Astrocyte of the cerebellum (primary cell): ENCODE results near the gene MYOZ1.

Experiments used
- DNase-seq: peaks from one replicate; pipeline ENCODE4 v3.0.0-alpha.2; 2011; ENCODE audit warnings: low read depth
- H3K4me3 ChIP-seq: 2 replicates; pipeline ENCODE4 v1.5.1; 2011; ENCODE audit warnings: mild to moderate bottlenecking, low read depth, low read length, moderate library complexity
- in situ Hi-C: cut with HindIII; loops from 2 replicates; pipeline ENCODE4 v1.10.0; 2017; ENCODE audit warnings: low sequenced_read_pairs
- TF ChIP-seq, protein P1 (sequence below): IDR thresholded peaks from 2 replicates; pipeline ENCODE4 v1.5.1; 2012; ENCODE audit warnings: low read length, low read depth, moderate library complexity, mild to moderate bottlenecking; ENCODE audit errors: missing control alignments

The MYOZ1 gene

GRCh38 chr10:73609116-73609515 lies 32.2 kb downstream of the MYOZ1 start:
- in situ Hi-C loops: no loop called here
- TF ChIP-seq, protein P1, sequence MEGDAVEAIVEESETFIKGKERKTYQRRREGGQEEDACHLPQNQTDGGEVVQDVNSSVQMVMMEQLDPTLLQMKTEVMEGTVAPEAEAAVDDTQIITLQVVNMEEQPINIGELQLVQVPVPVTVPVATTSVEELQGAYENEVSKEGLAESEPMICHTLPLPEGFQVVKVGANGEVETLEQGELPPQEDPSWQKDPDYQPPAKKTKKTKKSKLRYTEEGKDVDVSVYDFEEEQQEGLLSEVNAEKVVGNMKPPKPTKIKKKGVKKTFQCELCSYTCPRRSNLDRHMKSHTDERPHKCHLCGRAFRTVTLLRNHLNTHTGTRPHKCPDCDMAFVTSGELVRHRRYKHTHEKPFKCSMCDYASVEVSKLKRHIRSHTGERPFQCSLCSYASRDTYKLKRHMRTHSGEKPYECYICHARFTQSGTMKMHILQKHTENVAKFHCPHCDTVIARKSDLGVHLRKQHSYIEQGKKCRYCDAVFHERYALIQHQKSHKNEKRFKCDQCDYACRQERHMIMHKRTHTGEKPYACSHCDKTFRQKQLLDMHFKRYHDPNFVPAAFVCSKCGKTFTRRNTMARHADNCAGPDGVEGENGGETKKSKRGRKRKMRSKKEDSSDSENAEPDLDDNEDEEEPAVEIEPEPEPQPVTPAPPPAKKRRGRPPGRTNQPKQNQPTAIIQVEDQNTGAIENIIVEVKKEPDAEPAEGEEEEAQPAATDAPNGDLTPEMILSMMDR: no peak
- no peak for DNase-seq
- H3K4me3 ChIP-seq: no peak overlapping the region

- in situ Hi-C loops: loop anchor here (5.0 kb wide), 1 partner anchor 46 kb away; no protein-coding TSS in a partner anchor
- no peak overlapping the region for H3K4me3 ChIP-seq
- TF ChIP-seq, protein P1: no peak
- no peak for DNase-seq
Measured at GRCh38 chr10:73601486-73601921, 39.8 kb downstream of the MYOZ1 start.

GRCh38 chr10:73597346-73597745 lies 43.9 kb downstream of the MYOZ1 start:
- H3K4me3 ChIP-seq: no peak overlapping the region
- TF ChIP-seq, protein P1: no peak
- DNase-seq: no peak
- in situ Hi-C loops: no loop called here

- DNase-seq: no peak
- in situ Hi-C loops: no loop called here
- no peak overlapping the region for H3K4me3 ChIP-seq
- TF ChIP-seq, protein P1: no peak
Measured at GRCh38 chr10:73593812-73594211, 47.5 kb downstream of the MYOZ1 start.

GRCh38 chr10:73593110-73593509 lies 48.2 kb downstream of the MYOZ1 start:
- no peak overlapping the region for H3K4me3 ChIP-seq
- in situ Hi-C loops: no loop called here
- DNase-seq: no peak
- TF ChIP-seq, protein P1: no peak

DNA sequence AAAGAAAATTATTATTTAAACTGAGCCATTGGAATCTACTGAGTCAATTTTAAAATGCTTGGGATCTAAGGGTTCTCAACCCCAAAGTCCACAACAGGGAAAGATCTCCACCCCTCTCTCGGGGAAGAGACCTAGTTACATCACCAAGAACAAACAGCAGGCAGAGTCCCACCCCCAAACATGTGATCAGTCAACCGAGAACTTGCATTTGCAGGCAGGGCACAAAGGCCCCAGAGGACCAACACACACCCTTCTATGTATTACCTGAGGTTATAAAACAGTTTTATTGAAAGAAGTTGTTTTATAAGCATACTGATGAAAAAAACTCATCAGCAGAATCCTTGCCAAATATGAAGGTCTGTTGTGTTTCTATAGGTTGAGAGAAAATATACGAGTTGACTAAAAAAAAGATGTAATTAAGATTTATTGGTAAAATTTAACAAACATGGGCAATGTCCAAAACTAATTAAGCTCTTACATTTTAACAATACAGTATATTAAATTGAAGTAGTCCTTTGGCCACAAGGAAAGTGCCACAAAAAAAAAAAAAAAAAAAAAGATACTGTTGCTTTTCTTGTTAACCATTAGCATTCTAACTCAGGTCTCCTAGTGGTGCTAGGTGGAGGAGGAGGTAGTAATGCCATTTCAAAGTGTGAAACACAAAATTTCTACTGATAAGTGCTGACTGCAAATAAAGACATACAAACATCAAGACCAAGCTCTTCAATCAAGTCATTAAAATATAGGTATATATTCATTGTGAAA lies 49.2 kb downstream of the MYOZ1 start:
- TF ChIP-seq, protein P1: no peak
- DNase-seq: no peak
- in situ Hi-C loops: no loop called here
- no peak overlapping the region for H3K4me3 ChIP-seq
